Measurements from ENCODE around the gene GPC1. TPM values are rescaled to one million over a fixed set of nuclear protein-coding genes. Genes with fewer than 3 reads are reported as not detected.

The GPC1 gene
- total and polyA plus RNA-seq, 2 of the 13 experiments (the other 11 are each of a cell fraction or from before 2014, with no cell fraction given): 4.0 to 5.5 TPM

DNA sequence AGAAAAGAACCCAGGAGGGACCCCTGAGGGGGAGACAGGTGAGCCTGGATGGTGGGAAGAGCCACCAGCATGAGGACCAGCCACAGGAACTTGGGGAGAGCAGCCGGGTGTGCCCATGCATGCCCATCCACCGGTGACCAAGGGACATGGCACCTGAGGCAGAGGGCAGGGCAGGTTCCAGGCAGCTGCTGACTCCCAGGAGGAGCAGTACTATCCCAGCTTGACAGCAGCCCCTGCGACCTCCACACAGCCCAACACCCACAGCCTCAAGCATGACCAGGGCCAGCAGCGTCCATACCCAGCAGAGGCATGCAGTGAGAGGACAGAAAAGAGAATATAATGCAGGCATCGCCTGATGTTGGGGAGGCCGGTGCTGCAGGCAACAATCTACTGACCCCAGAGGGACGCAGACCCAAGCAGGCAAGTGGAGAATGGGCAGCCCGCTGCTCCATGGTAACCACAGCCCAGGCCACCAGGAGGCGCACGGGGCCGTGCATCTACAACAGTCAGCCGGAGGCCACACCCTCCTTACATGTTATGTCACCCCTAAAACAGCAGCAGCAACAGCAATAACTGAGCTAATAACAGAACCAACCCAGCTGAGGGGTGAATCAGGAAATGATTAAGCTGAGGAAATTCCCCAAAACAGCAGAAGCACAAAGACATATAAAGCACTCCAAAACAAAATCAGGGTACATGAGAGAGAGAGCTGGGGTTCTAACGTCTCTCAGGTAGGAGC, 78.3 kb downstream of the GPC1 start (continued):
- TF ChIP-seq, protein P1, sequence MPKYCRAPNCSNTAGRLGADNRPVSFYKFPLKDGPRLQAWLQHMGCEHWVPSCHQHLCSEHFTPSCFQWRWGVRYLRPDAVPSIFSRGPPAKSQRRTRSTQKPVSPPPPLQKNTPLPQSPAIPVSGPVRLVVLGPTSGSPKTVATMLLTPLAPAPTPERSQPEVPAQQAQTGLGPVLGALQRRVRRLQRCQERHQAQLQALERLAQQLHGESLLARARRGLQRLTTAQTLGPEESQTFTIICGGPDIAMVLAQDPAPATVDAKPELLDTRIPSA (CRISPR knock-in tag; IDR thresholded peaks at IDR 0.05; ENCODE audit: borderline replicate concordance): no peak
- no peak for TF ChIP-seq ZNF232 (CRISPR knock-in tag; IDR thresholded peaks at IDR 0.05; ENCODE audit: borderline replicate concordance)
- TF ChIP-seq EP300 (IDR thresholded peaks at IDR 0.05; ENCODE audit: low read depth in 2 of 2, low read length in 2 of 2): no peak
- TF ChIP-seq EP300 (CRISPR knock-in tag; IDR thresholded peaks at IDR 0.05; ENCODE audit: borderline replicate concordance): no peak
- no peak for TF ChIP-seq NR1H2 (CRISPR knock-in tag; IDR thresholded peaks at IDR 0.05; ENCODE audit: borderline replicate concordance, low read depth)
- TF ChIP-seq, protein P2, sequence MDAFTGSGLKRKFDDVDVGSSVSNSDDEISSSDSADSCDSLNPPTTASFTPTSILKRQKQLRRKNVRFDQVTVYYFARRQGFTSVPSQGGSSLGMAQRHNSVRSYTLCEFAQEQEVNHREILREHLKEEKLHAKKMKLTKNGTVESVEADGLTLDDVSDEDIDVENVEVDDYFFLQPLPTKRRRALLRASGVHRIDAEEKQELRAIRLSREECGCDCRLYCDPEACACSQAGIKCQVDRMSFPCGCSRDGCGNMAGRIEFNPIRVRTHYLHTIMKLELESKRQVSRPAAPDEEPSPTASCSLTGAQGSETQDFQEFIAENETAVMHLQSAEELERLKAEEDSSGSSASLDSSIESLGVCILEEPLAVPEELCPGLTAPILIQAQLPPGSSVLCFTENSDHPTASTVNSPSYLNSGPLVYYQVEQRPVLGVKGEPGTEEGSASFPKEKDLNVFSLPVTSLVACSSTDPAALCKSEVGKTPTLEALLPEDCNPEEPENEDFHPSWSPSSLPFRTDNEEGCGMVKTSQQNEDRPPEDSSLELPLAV (CRISPR knock-in tag; conservative IDR thresholded peaks at IDR 0.05; ENCODE audit: low read depth): no peak
- TF ChIP-seq, protein P3, sequence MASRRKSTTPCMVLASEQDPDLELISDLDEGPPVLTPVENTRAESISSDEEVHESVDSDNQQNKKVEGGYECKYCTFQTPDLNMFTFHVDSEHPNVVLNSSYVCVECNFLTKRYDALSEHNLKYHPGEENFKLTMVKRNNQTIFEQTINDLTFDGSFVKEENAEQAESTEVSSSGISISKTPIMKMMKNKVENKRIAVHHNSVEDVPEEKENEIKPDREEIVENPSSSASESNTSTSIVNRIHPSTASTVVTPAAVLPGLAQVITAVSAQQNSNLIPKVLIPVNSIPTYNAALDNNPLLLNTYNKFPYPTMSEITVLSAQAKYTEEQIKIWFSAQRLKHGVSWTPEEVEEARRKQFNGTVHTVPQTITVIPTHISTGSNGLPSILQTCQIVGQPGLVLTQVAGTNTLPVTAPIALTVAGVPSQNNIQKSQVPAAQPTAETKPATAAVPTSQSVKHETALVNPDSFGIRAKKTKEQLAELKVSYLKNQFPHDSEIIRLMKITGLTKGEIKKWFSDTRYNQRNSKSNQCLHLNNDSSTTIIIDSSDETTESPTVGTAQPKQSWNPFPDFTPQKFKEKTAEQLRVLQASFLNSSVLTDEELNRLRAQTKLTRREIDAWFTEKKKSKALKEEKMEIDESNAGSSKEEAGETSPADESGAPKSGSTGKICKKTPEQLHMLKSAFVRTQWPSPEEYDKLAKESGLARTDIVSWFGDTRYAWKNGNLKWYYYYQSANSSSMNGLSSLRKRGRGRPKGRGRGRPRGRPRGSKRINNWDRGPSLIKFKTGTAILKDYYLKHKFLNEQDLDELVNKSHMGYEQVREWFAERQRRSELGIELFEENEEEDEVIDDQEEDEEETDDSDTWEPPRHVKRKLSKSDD (CRISPR knock-in tag; IDR thresholded peaks at IDR 0.05; ENCODE audit: low read depth): no peak
- TF ChIP-seq SIN3B (IDR thresholded peaks at IDR 0.05; ENCODE audit: low read length): no peak
- no peak for TF ChIP-seq ZNF530 (CRISPR knock-in tag; IDR thresholded peaks at IDR 0.05; ENCODE audit: low read depth)
- TF ChIP-seq RAD21 (CRISPR knock-in tag; IDR thresholded peaks at IDR 0.05): peak; percentile 86
- no peak for TF ChIP-seq GLI4 (CRISPR knock-in tag; IDR thresholded peaks at IDR 0.05; ENCODE audit: borderline replicate concordance)
- no peak for TF ChIP-seq ZNF7 (CRISPR knock-in tag; IDR thresholded peaks at IDR 0.05)
- TF ChIP-seq CEBPB (IDR thresholded peaks at IDR 0.05; ENCODE audit: borderline replicate concordance, low read depth, low read length): no peak
- no peak for TF ChIP-seq ZNF432 (CRISPR knock-in tag; IDR thresholded peaks at IDR 0.05; ENCODE audit: borderline replicate concordance)
- TF ChIP-seq ZFP41 (CRISPR knock-in tag; IDR thresholded peaks at IDR 0.05; ENCODE audit: borderline replicate concordance): no peak
- no peak for TF ChIP-seq ARNT (IDR thresholded peaks at IDR 0.05)
- TF ChIP-seq FOXA3 (CRISPR knock-in tag; IDR thresholded peaks at IDR 0.05): no peak
- no peak for TF ChIP-seq ZSCAN22 (CRISPR knock-in tag; IDR thresholded peaks at IDR 0.05)
- no peak for TF ChIP-seq ZNF572 (CRISPR knock-in tag; IDR thresholded peaks at IDR 0.05)
- TF ChIP-seq, protein P4, sequence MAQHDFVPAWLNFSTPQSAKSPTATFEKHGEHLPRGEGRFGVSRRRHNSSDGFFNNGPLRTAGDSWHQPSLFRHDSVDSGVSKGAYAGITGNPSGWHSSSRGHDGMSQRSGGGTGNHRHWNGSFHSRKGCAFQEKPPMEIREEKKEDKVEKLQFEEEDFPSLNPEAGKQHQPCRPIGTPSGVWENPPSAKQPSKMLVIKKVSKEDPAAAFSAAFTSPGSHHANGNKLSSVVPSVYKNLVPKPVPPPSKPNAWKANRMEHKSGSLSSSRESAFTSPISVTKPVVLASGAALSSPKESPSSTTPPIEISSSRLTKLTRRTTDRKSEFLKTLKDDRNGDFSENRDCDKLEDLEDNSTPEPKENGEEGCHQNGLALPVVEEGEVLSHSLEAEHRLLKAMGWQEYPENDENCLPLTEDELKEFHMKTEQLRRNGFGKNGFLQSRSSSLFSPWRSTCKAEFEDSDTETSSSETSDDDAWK (CRISPR knock-in tag; IDR thresholded peaks at IDR 0.05): no peak
- no peak for TF ChIP-seq ZNF678 (CRISPR knock-in tag; IDR thresholded peaks at IDR 0.05)
- TF ChIP-seq NFIB (CRISPR knock-in tag; IDR thresholded peaks at IDR 0.05; ENCODE audit: borderline replicate concordance): no peak
- TF ChIP-seq ZNF616 (CRISPR knock-in tag; IDR thresholded peaks at IDR 0.05; ENCODE audit: low read depth): no peak
- no peak for TF ChIP-seq HOXA9 (CRISPR knock-in tag; IDR thresholded peaks at IDR 0.05; ENCODE audit: borderline replicate concordance)
- TF ChIP-seq ZFY (CRISPR knock-in tag; IDR thresholded peaks at IDR 0.05): no peak
- no peak for TF ChIP-seq ESRRA (CRISPR knock-in tag; IDR thresholded peaks at IDR 0.05; ENCODE audit: low read depth)
